GM12874 (cell line): Measurements from ENCODE around the gene DBH.

Source experiments
- CTCF ChIP-seq: IDR thresholded peaks from 2 replicates; pipeline ENCODE4 v1.5.1; 2011; ENCODE audit warnings: low read depth, mild to moderate bottlenecking, control low read depth, low read length, moderate library complexity; ENCODE audit not compliant: insufficient read depth

Gene DBH

GRCh38 chr9:133615186-133615585 lies 21.0 kb upstream of the DBH start:
- TF ChIP-seq CTCF: no peak

- TF ChIP-seq CTCF: no peak
Observed at GRCh38 chr9:133615606-133616188, 20.5 kb upstream of the DBH start.

GRCh38 chr9:133616643-133617405 lies 19.3 kb upstream of the DBH start:
- TF ChIP-seq CTCF: no peak

GRCh38 chr9:133618726-133619125 lies 17.4 kb upstream of the DBH start:
- TF ChIP-seq CTCF: no peak

- no peak for TF ChIP-seq CTCF
Observed at GRCh38 chr9:133619791-133620190, 16.4 kb upstream of the DBH start.

GRCh38 chr9:133621725-133622267 lies 14.4 kb upstream of the DBH start:
- no peak for TF ChIP-seq CTCF

- TF ChIP-seq CTCF: no peak
Observed at GRCh38 chr9:133622555-133622954, 13.6 kb upstream of the DBH start.
